GM18909 (cell line): Measurements from ENCODE around the gene RAB20.

ENCODE experiments used
- ATAC-seq: cut with Tn5 transposase; IDR thresholded peaks from one replicate; pipeline ENCODE4 v1.9.1; 2021; ENCODE audit warnings: mild to moderate bottlenecking; ENCODE audit not compliant: unreplicated experiment, poor library complexity

Gene RAB20

GRCh38 chr13:110474713-110475112 lies 86.8 kb downstream of the RAB20 start:
- no peak for ATAC-seq
